Measurements from ENCODE around the gene NDUFV3. TPM values are rescaled to one million over a fixed set of nuclear protein-coding genes. Genes with fewer than 3 reads are reported as not detected.

NDUFV3 gene
- total RNA-seq, 1 experiment from 2014 or later: 29.8 TPM

DNA sequence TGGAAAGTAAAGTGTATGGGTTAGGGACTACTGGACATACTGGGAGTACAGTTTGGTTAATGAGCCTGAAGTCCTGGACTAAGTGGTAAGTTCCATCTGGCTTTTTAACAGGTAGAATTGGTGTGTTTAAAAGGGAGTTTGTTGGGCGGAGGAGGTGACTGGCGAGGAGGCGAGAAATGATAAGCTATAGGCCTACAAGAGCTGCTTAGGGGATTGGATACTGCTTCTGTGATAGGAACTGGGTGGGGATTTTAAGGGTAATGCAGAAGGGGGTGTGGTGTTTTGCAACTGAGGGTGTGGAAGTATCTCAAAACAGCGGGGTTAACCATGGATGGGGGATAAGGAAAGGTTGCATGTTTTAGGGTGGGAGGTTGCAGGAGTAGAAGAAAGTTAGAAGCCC lies 28.8 kb downstream of the NDUFV3 start:
- H3K4me3 Mint-ChIP-seq (ENCODE audit: low read depth, unreplicated experiment): no peak overlapping the region
- no peak for DNase-seq
- intact Hi-C loops (cut with micrococcal nuclease; ENCODE audit: unreplicated experiment): no loop called here
- no peak for TF ChIP-seq CTCF (IDR thresholded peaks at IDR 0.05; ENCODE audit: unreplicated experiment)
- no peaks in the 10 kb centered on the region for H3K36me3 Mint-ChIP-seq (ENCODE audit: insufficient read depth, unreplicated experiment)
- CTCF ChIA-PET: no interaction called here
- no TSS peak for BruUV-seq (replicated peaks)
- no peaks in the 10 kb centered on the region for H3K27me3 Mint-ChIP-seq (ENCODE audit: unreplicated experiment)
- peaks cover 15% of the 10 kb centered on the region for H3K4me1 Mint-ChIP-seq (ENCODE audit: low read depth, unreplicated experiment)
- no peaks in the 10 kb centered on the region for H3K9me3 Mint-ChIP-seq (ENCODE audit: low read depth, unreplicated experiment)
- H3K27ac Mint-ChIP-seq (ENCODE audit: unreplicated experiment): no peak overlapping the region

DNA sequence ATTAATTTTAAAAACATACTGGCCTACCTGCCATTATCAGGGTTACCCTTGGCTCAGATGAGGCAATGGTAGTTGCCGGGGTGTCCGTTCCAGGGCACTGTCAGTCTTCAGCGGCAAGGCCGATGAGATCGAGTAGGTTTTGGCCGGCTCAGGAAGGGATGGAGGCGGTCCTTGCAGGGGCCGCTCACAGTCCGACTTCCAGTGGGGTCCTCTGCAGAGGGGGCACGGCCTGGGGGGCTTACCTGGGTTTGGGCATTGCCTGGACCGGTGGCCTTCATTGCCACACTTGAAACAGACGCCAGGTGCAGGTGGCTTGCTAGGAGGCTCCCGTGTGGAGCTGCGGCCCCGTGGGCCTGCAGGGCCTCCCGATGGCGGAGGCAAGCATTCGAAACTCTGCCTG lies 29.8 kb downstream of the NDUFV3 start:
- no peak for TF ChIP-seq CTCF (IDR thresholded peaks at IDR 0.05; ENCODE audit: unreplicated experiment)
- Mint-ChIP-seq H3K4me1 (ENCODE audit: low read depth, unreplicated experiment) (peaks cover 15% of the 10 kb centered on the region), H3K4me3 (ENCODE audit: low read depth, unreplicated experiment) (no peak overlapping the region), H3K27ac (ENCODE audit: unreplicated experiment) (no peak overlapping the region), H3K36me3 (ENCODE audit: insufficient read depth, unreplicated experiment) (no peaks in the 10 kb centered on the region), H3K27me3 (ENCODE audit: unreplicated experiment) (no peaks in the 10 kb centered on the region), H3K9me3 (ENCODE audit: low read depth, unreplicated experiment) (no peaks in the 10 kb centered on the region)
- CTCF ChIA-PET: no interaction called here
- BruUV-seq (replicated peaks): no TSS peak
- no peak for DNase-seq
- intact Hi-C loops (cut with micrococcal nuclease; ENCODE audit: unreplicated experiment): no loop called here

GRCh38 chr21:42923553-42924432 lies 30.7 kb downstream of the NDUFV3 start:
- Mint-ChIP-seq H3K4me1 (ENCODE audit: low read depth, unreplicated experiment) (peaks cover 15% of the 10 kb centered on the region), H3K4me3 (ENCODE audit: low read depth, unreplicated experiment) (peak overlapping the region; percentile 27), H3K27ac (ENCODE audit: unreplicated experiment) (peak overlapping the region; percentile 43), H3K27me3 (ENCODE audit: unreplicated experiment) (no peaks in the 10 kb centered on the region), H3K9me3 (ENCODE audit: low read depth, unreplicated experiment) (no peaks in the 10 kb centered on the region), H3K36me3 (ENCODE audit: insufficient read depth, unreplicated experiment) (no peaks in the 10 kb centered on the region)
- CTCF ChIA-PET: no interaction called here
- DNase-seq: peak; percentile 73
- peak; percentile 37 for TF ChIP-seq CTCF (IDR thresholded peaks at IDR 0.05; ENCODE audit: unreplicated experiment)
- no TSS peak for BruUV-seq (replicated peaks)
- intact Hi-C loops (cut with micrococcal nuclease; ENCODE audit: unreplicated experiment): no loop called here

GRCh38 chr21:42924433-42924751 lies 31.3 kb downstream of the NDUFV3 start:
- no TSS peak for BruUV-seq (replicated peaks)
- no peaks in the 10 kb centered on the region for H3K9me3 Mint-ChIP-seq (ENCODE audit: low read depth, unreplicated experiment)

More at GRCh38 chr21:42924433-42924751, 31.3 kb downstream of the NDUFV3 start:
- Mint-ChIP-seq H3K4me1 (ENCODE audit: low read depth, unreplicated experiment) (peaks cover 15% of the 10 kb centered on the region), H3K4me3 (ENCODE audit: low read depth, unreplicated experiment) (no peak overlapping the region), H3K27me3 (ENCODE audit: unreplicated experiment) (no peaks in the 10 kb centered on the region), H3K36me3 (ENCODE audit: insufficient read depth, unreplicated experiment) (no peaks in the 10 kb centered on the region), H3K27ac (ENCODE audit: unreplicated experiment) (peak overlapping the region; percentile 43)
- TF ChIP-seq CTCF (IDR thresholded peaks at IDR 0.05; ENCODE audit: unreplicated experiment): no peak
- no peak for DNase-seq
- CTCF ChIA-PET: no interaction called here
- intact Hi-C loops (cut with micrococcal nuclease; ENCODE audit: unreplicated experiment): no loop called here

Measured in Calu3 (cell line).